Esophagus squamous epithelium (tissue), 5 donors: ENCODE data around the gene OTOF. TPM values are rescaled to one million over a fixed set of nuclear protein-coding genes. Genes with fewer than 3 reads are reported as not detected.

Source experiments
- DNase-seq: peaks from one replicate; lab custom pipeline; 2025; lab: John Stamatoyannopoulos, UW
- H3K27ac ChIP-seq, 4 donors: fragments of 200-600 bp; sonication (generic); one replicate each; pipeline ENCODE4 v1.5.1; 2016 to 2019; ENCODE audit warnings: mild to moderate bottlenecking in 1 of 4
- H3K27me3 ChIP-seq, 4 donors: fragments of 200-600 bp; sonication (generic); 1 replicate in 3 of 4; 2 replicates in 1 of 4; pipeline versions ENCODE4 v1.5.1 to v1.6.0; 2017 to 2021; ENCODE audit warnings: antibody characterized with exemption in 1 of 4
- H3K36me3 ChIP-seq, 3 donors: fragments of 200-600 bp; sonication (generic); one replicate each; pipeline ENCODE4 v1.5.1; 2016 to 2019
- H3K4me1 ChIP-seq, 3 donors: fragments of 200-600 bp; sonication (generic); one replicate each; pipeline ENCODE4 v1.5.1; 2017 to 2019
- H3K4me3 ChIP-seq, 4 donors: fragments of 200-600 bp; sonication (generic); 1 replicate in 3 of 4; 2 replicates in 1 of 4; pipeline ENCODE4 v1.5.1; 2016 to 2019; ENCODE audit warnings: mild to moderate bottlenecking in 2 of 4, moderate library complexity in 1 of 4
- H3K9me3 ChIP-seq, 3 donors: fragments of 200-600 bp; sonication (generic); one replicate each; pipeline ENCODE4 v1.5.1; 2016 to 2019
- CTCF ChIP-seq, 6 experiments: fragments of 450-650 bp in 4 of 6; fragments of 200-600 bp in 2 of 6; sonication (generic) in 2 of 6; IDR thresholded peaks; one replicate each; pipeline ENCODE4 v1.5.1; 2016 to 2019; ENCODE audit warnings: antibody characterized with exemption in 6 of 6, mild to moderate bottlenecking in 4 of 6, moderate library complexity in 4 of 6
- POLR2A ChIP-seq, 4 donors: fragments of 450-650 bp; IDR thresholded peaks; one replicate each; pipeline ENCODE4 v1.6.1; 2017; ENCODE audit warnings: antibody characterized with exemption in 4 of 4, mild to moderate bottlenecking in 4 of 4, moderate library complexity in 3 of 4
- WGBS, 2 donors: methylation state at CpG; one replicate each; pipeline ENCODE4 v1.1.5; 2018; 5-methylcytosine and 5-hydroxymethylcytosine counted together
- intact Hi-C: fragments of 100-400 bp; cut with DNase I; formaldehyde crosslinking; loops from one replicate; pipeline ENCODE4 v1.15.0; 2022
- total RNA-seq, 4 donors: library from RNA; depleted of rRNA; stranded (reverse); fragments of >200 nt; gene quantifications; one replicate each; pipeline ENCODE4 v1.1.0, GENCODE V29; 2016
- donor health status: DM: yes; HTN: yes; CAD: no.

The OTOF gene
- total RNA-seq, 4 donors from 2014 or later, result under 0.01 to 0.56 TPM; not detected in 2

GRCh38 chr2:26521913-26522180 is 43.9 kb upstream of the OTOF start:
- no peak for DNase-seq
- Histone ChIP-seq H3K36me3 (no peaks in the 10 kb centered on the region), H3K4me1 (no peaks in the 10 kb centered on the region), H3K4me3 (no peak overlapping the region), H3K27me3 (peaks cover 0 to 58% (median 0%) of the 10 kb centered on the region in 4 donors), H3K27ac (no peak overlapping the region), H3K9me3 (no peaks in the 10 kb centered on the region)
- intact Hi-C loops, result no loop called here
- TF ChIP-seq CTCF (IDR thresholded peaks at IDR 0.05) (no peak), POLR2A (IDR thresholded peaks at IDR 0.05) (no peak)
- WGBS, 2 donors, result 30 to 33% methylated on average over 3 to 5 of the region's 5 CpGs

- WGBS, 2 donors, result 40 to 60% methylated on average over 1 to 3 of the region's 12 CpGs
- no peaks in the 10 kb centered on the region for H3K36me3 ChIP-seq
- H3K4me3 ChIP-seq, result no peak overlapping the region
- H3K27me3 ChIP-seq, result peaks cover 0 to 58% (median 0%) of the 10 kb centered on the region in 4 donors
- intact Hi-C loops, result no loop called here
- no peak for DNase-seq
- no peaks in the 10 kb centered on the region for H3K9me3 ChIP-seq
- H3K27ac ChIP-seq, result no peak overlapping the region
- H3K4me1 ChIP-seq, result no peaks in the 10 kb centered on the region
- no peak for TF ChIP-seq POLR2A (IDR thresholded peaks at IDR 0.05)
- peak in 2 of 6 experiments; percentile 19 to 42 for TF ChIP-seq CTCF (IDR thresholded peaks at IDR 0.05)
Measured at GRCh38 chr2:26521054-26521912, 43.4 kb upstream of the OTOF start.

GRCh38 chr2:26520148-26520449 is 42.2 kb upstream of the OTOF start:
- intact Hi-C loops, result no loop called here

GRCh38 chr2:26519396-26520147 is 41.6 kb upstream of the OTOF start:
- no peaks in the 10 kb centered on the region for H3K4me1 ChIP-seq
- peaks cover 0 to 54% (median 0%) of the 10 kb centered on the region in 4 donors for H3K27me3 ChIP-seq
- intact Hi-C loops, result no loop called here
- WGBS, 2 donors, result 33 to 43% methylated on average over 5 of the region's 8 CpGs
- no peak overlapping the region for H3K27ac ChIP-seq
- no peak for TF ChIP-seq CTCF (IDR thresholded peaks at IDR 0.05)
- no peak for TF ChIP-seq POLR2A (IDR thresholded peaks at IDR 0.05)
- DNase-seq, result no peak
- H3K4me3 ChIP-seq, result no peak overlapping the region
- no peaks in the 10 kb centered on the region for H3K36me3 ChIP-seq
- H3K9me3 ChIP-seq, result no peaks in the 10 kb centered on the region

More at GRCh38 chr2:26520148-26520449, 42.2 kb upstream of the OTOF start:
- H3K4me1 ChIP-seq, result no peaks in the 10 kb centered on the region
- no peaks in the 10 kb centered on the region for H3K9me3 ChIP-seq
- H3K36me3 ChIP-seq, result no peaks in the 10 kb centered on the region
- no peak for TF ChIP-seq CTCF (IDR thresholded peaks at IDR 0.05)
- DNase-seq, result no peak
- H3K27ac ChIP-seq, result no peak overlapping the region
- H3K4me3 ChIP-seq, result no peak overlapping the region
- 50% methylated on average over 1 of the region's 1 CpG for WGBS, 2 donors
- H3K27me3 ChIP-seq, result peaks cover 0 to 54% (median 0%) of the 10 kb centered on the region in 4 donors

- no peaks in the 10 kb centered on the region for H3K36me3 ChIP-seq
- 73% methylated on average over 2 of the region's 11 CpGs; no CpG with 5 or more reads in 1 of the 2 donors for WGBS, 2 donors
- peaks cover 0 to 40% (median 0%) of the 10 kb centered on the region in 4 donors for H3K27me3 ChIP-seq
- intact Hi-C loops, result no loop called here
- no peak overlapping the region for H3K27ac ChIP-seq
- no peaks in the 10 kb centered on the region for H3K4me1 ChIP-seq
- H3K9me3 ChIP-seq, result no peaks in the 10 kb centered on the region
- no peak overlapping the region for H3K4me3 ChIP-seq
- no peak for DNase-seq
- TF ChIP-seq CTCF (IDR thresholded peaks at IDR 0.05), result no peak
- TF ChIP-seq POLR2A (IDR thresholded peaks at IDR 0.05), result no peak
Measured at GRCh38 chr2:26516781-26517180, 38.9 kb upstream of the OTOF start.
